Endothelial cell of umbilical vein (primary cell): ENCODE results near the gene ZNF407. TPM values are rescaled to one million over a fixed set of nuclear protein-coding genes. Genes with fewer than 3 reads are reported as not detected.

Experiments
- BruUV-seq: library from RNA; stranded (reverse); fragments of 400-500 nt; replicated peaks from 2 replicates; lab custom pipeline; 2021; lab: Mats Ljungman, UMichigan
- CTCF ChIA-PET: fragments of 300-600, 350-600 bp; sonication (Branson Sonifier 250); formaldehyde crosslinking; loops from one replicate; lab custom pipeline; 2021; ENCODE audit warnings: antibody characterized with exemption, inconsistent platforms; lab: Charles Lee
- POLR2A ChIA-PET: fragments of 300-600, 350-600 bp; sonication (Branson Sonifier 250); formaldehyde crosslinking; loops from one replicate; lab custom pipeline; 2021; ENCODE audit warnings: antibody characterized with exemption, inconsistent platforms; lab: Charles Lee
- DNase-seq: peaks from one replicate; pipeline ENCODE4 v3.0.0-alpha.2; 2011; ENCODE audit warnings: low read depth, low spot score
- FAIRE-seq: peaks from 2 replicates; lab custom pipeline; 2011; peaks lifted over from hg19 to GRCh38; lab: Jason Lieb, UNC
- H2AFZ ChIP-seq: 2 replicates; pipeline ENCODE4 v1.6.0; 2012; ENCODE audit warnings: low read depth, low read length, control low read depth, inconsistent platforms
- H3K27ac ChIP-seq: 2 replicates; pipeline ENCODE4 v1.5.1; 2011; ENCODE audit warnings: low read depth, mild to moderate bottlenecking, control low read depth, low read length, moderate library complexity; ENCODE audit not compliant: insufficient read depth
- H3K27me3 ChIP-seq, 2 experiments: 2 replicates each; pipeline versions ENCODE4 v1.6.0 to v1.6.1; 2011; ENCODE audit warnings: low read length in 2 of 2, mixed read lengths in 1 of 2; ENCODE audit not compliant: control insufficient read depth in 2 of 2, insufficient read depth in 2 of 2
- H3K36me3 ChIP-seq, 2 experiments: 2 replicates in 1 of 2; 3 replicates in 1 of 2; pipeline ENCODE4 v1.5.1; 2011; ENCODE audit warnings: low read length in 2 of 2, mild to moderate bottlenecking in 1 of 2, moderate library complexity in 1 of 2; ENCODE audit not compliant: control insufficient read depth in 2 of 2, insufficient read depth in 2 of 2; ENCODE audit errors: extremely low read depth in 1 of 2
- H3K4me1 ChIP-seq: 3 replicates; pipeline ENCODE4 v1.5.1; 2011; ENCODE audit warnings: mild to moderate bottlenecking, low read length; ENCODE audit not compliant: control insufficient read depth, insufficient read depth; ENCODE audit errors: extremely low read depth
- H3K4me2 ChIP-seq: 2 replicates; pipeline ENCODE4 v1.6.1; 2011; ENCODE audit warnings: low read length, control low read depth, mixed read lengths; ENCODE audit not compliant: insufficient read depth
- H3K4me3 ChIP-seq, 3 experiments: fragments of 200-600 bp in 1 of 3; sonication (generic), shearing (Covaris generic) in 1 of 3; replicated peaks in 1 of 3; 2 replicates each; pipeline ENCODE4 v1.5.1; 2011 to 2016; ENCODE audit warnings: control low read depth in 3 of 3, low read length in 3 of 3, mild to moderate bottlenecking in 2 of 3, inconsistent platforms in 1 of 3, low read depth in 1 of 3, moderate library complexity in 1 of 3; ENCODE audit not compliant: insufficient read depth in 1 of 3
- H3K79me2 ChIP-seq: 2 replicates; pipeline ENCODE4 v1.6.0; 2012; ENCODE audit warnings: low read length, inconsistent platforms; ENCODE audit not compliant: control insufficient read depth, insufficient read depth
- H3K9ac ChIP-seq: replicated peaks from 2 replicates; pipeline ENCODE3; 2011; ENCODE audit warnings: low read length, control low read depth; ENCODE audit not compliant: insufficient read depth; ENCODE audit errors: extremely low read depth
- H3K9me1 ChIP-seq: replicated peaks from 3 replicates; pipeline ENCODE4 v1.6.0; 2011; ENCODE audit warnings: mild to moderate bottlenecking, low read length; ENCODE audit not compliant: control insufficient read depth, insufficient read depth; ENCODE audit errors: extremely low read depth
- H3K9me3 ChIP-seq: replicated peaks from 2 replicates; pipeline ENCODE4 v1.5.1; 2012; ENCODE audit warnings: low read length, inconsistent platforms; ENCODE audit not compliant: control insufficient read depth, insufficient read depth
- H4K20me1 ChIP-seq: replicated peaks from 2 replicates; pipeline ENCODE3; 2011; ENCODE audit warnings: mild to moderate bottlenecking, low read length; ENCODE audit not compliant: control insufficient read depth, insufficient read depth; ENCODE audit errors: extremely low read depth
- CTCF ChIP-seq, 2 donors: IDR thresholded peaks; 1 replicate in 1 of 2; 2 replicates in 1 of 2; pipeline ENCODE4 v1.5.1; 2011; ENCODE audit warnings: low read length in 2 of 2, mild to moderate bottlenecking in 2 of 2, moderate library complexity in 2 of 2, control low read depth in 1 of 2, inconsistent platforms in 1 of 2, low read depth in 1 of 2; ENCODE audit not compliant: insufficient read depth in 1 of 2; ENCODE audit errors: extremely low read depth in 1 of 2
- EZH2 ChIP-seq: IDR thresholded peaks from 2 replicates; pipeline ENCODE4 v1.6.1; 2012; ENCODE audit warnings: borderline replicate concordance, low read depth, mild to moderate bottlenecking, moderate library complexity, low read length, inconsistent platforms; ENCODE audit not compliant: severe bottlenecking
- FOS ChIP-seq: IDR thresholded peaks from 2 replicates; pipeline ENCODE4 v1.6.1; 2011; ENCODE audit warnings: mild to moderate bottlenecking, low read length, moderate library complexity, borderline replicate concordance; ENCODE audit not compliant: insufficient read depth
- GATA2 ChIP-seq: IDR thresholded peaks from 2 replicates; pipeline ENCODE4 v1.7.0; 2011; ENCODE audit warnings: low read depth, mild to moderate bottlenecking, moderate library complexity, mixed read lengths, low read length; ENCODE audit not compliant: insufficient read length, insufficient read depth
- JUN ChIP-seq: IDR thresholded peaks from 2 replicates; pipeline ENCODE4 v1.6.1; 2011; ENCODE audit warnings: borderline replicate concordance, low read depth; ENCODE audit not compliant: insufficient read length, insufficient read depth
- MYC ChIP-seq: IDR thresholded peaks from one replicate; pipeline ENCODE4 v1.6.1; 2011; ENCODE audit warnings: mild to moderate bottlenecking, low read depth, low read length
- POLR2A ChIP-seq: IDR thresholded peaks from 2 replicates; pipeline ENCODE4 v1.6.1; 2012; ENCODE audit warnings: low read depth, mild to moderate bottlenecking, control low read depth, low read length
- POLR2AphosphoS5 ChIP-seq: IDR thresholded peaks from 2 replicates; pipeline ENCODE4 v1.6.1; 2012; ENCODE audit warnings: low read depth, mild to moderate bottlenecking, control low read depth, low read length, moderate library complexity; ENCODE audit not compliant: insufficient read depth
- dilution Hi-C: fragments of 300-500 bp; cut with MboI; formaldehyde crosslinking; loops from one replicate; pipeline ENCODE4 v1.15.0; 2019; ENCODE audit warnings: low sequenced_read_pairs; ENCODE audit not compliant: extremely low pct_ligation_motif_present
- intact Hi-C: fragments of 100-400 bp; cut with micrococcal nuclease; formaldehyde crosslinking; loops from one replicate; pipeline ENCODE4 v1.10.0; 2022
- polyA plus RNA-seq, 4 experiments: library from polyadenylated mRNA; depleted of rRNA in 3 of 4; stranded (reverse) in 3 of 4; unstranded in 1 of 4; fragments of >200 nt; gene quantifications; 2 replicates each; pipeline versions ENCODE4 v1.2.1 to v1.2.3, GENCODE V29; 2011 to 2012; ENCODE audit warnings: missing spikeins in 1 of 4
- total RNA-seq: library from RNA; stranded (reverse); gene quantifications from 2 replicates; pipeline ENCODE4 v1.2.3, GENCODE V29; 2021
- TF ChIP-seq, protein P1 (sequence below): IDR thresholded peaks from 2 replicates; pipeline ENCODE4 v1.6.1; 2011; ENCODE audit not compliant: insufficient read depth, insufficient read length

Gene ZNF407
- total and polyA plus RNA-seq, 2 donors (not counting 3 experiments of a cell fraction or from before 2014, with no cell fraction given), result 3.8 to 20.1 TPM

DNA sequence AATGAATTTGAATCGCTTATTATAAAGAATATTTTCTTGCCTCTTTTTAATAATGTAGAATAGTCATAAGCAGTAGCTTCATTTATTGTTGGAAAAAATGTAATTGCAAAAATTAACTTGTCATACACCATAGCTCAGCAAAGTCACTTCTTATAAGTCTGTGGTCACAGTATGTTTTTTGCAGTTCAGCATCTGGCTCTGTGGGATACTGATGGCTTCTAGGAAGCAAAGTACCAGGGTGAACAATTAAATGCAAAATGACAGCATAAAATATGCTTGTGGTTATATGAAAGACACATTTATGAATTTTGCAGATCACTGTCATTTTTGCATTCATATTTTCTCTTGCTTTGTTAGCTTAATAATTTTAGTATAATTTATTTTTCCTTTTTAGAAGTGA is 116.5 kb downstream of the ZNF407 start:
- H3K4me2 ChIP-seq, result no peak overlapping the region
- dilution Hi-C loops (no loop called here), intact Hi-C loops (no loop called here)
- no peak for DNase-seq
- no peaks in the 10 kb centered on the region for H3K27me3 ChIP-seq
- no TSS peak for BruUV-seq
- ChIA-PET CTCF (interaction anchor here (1.2 kb wide), 1 partner anchor 13 kb away, joined by 3 read pairs; no protein-coding TSS in a partner anchor), POLR2A (interaction anchor here (0.6 kb wide), 1 partner anchor 24 kb away, joined by 8 read pairs; no protein-coding TSS in a partner anchor)
- no peaks in the 10 kb centered on the region for H3K36me3 ChIP-seq
- H3K9ac ChIP-seq, result no peak overlapping the region
- no peaks in the 10 kb centered on the region for H3K79me2 ChIP-seq
- H3K27ac ChIP-seq, result no peak overlapping the region
- FAIRE-seq, result no peak
- no peak overlapping the region for H2AFZ ChIP-seq
- H4K20me1 ChIP-seq, result no peaks in the 10 kb centered on the region
- H3K4me1 ChIP-seq, result no peaks in the 10 kb centered on the region
- no peaks in the 10 kb centered on the region for H3K9me3 ChIP-seq
- TF ChIP-seq, protein P1, sequence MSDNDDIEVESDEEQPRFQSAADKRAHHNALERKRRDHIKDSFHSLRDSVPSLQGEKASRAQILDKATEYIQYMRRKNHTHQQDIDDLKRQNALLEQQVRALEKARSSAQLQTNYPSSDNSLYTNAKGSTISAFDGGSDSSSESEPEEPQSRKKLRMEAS, result no peak
- TF ChIP-seq EZH2 (no peak), FOS (no peak), POLR2A (no peak), GATA2 (no peak), CTCF (IDR thresholded peaks at IDR 0.05; ENCODE audit: extremely low read depth in 1 of 2, insufficient read depth in 1 of 2, low read depth in 1 of 2, low read length in 2 of 2) (no peak), POLR2AphosphoS5 (no peak), JUN (no peak), MYC (no peak)
- no peaks in the 10 kb centered on the region for H3K9me1 ChIP-seq
- no peak overlapping the region for H3K4me3 ChIP-seq
